ENCODE data around the gene MYT1. TPM values are rescaled to one million over a fixed set of nuclear protein-coding genes. Genes with fewer than 3 reads are reported as not detected.

The MYT1 gene
- total and polyA plus RNA-seq, 2 experiments from 2014 or later, result 0.39 to 0.50 TPM

GRCh38 chr20:64238115-64238825 lies 74.0 kb downstream of the MYT1 start:
- Histone ChIP-seq H3K9me3 (ENCODE audit: low read depth) (no peaks in the 10 kb centered on the region), H3K36me3 (no peaks in the 10 kb centered on the region), H3K27ac (no peak overlapping the region), H3K4me3 (no peak overlapping the region), H3K4me1 (ENCODE audit: low read depth) (no peaks in the 10 kb centered on the region), H3K27me3 (no peaks in the 10 kb centered on the region)
- DNase-seq (ENCODE audit: low read depth in 1 of 2, low spot score in 1 of 2), result no peak
- no peak for TF ChIP-seq CTCF (IDR thresholded peaks at IDR 0.05; ENCODE audit: low read depth, low read length)

GRCh38 chr20:64238851-64239387 lies 74.7 kb downstream of the MYT1 start:
- H3K4me3 ChIP-seq, result no peak overlapping the region
- H3K27ac ChIP-seq, result no peak overlapping the region
- H3K27me3 ChIP-seq, result no peaks in the 10 kb centered on the region
- no peak for TF ChIP-seq CTCF (IDR thresholded peaks at IDR 0.05; ENCODE audit: low read depth, low read length)
- no peak for DNase-seq (ENCODE audit: low read depth in 1 of 2, low spot score in 1 of 2)
- H3K4me1 ChIP-seq (ENCODE audit: low read depth), result no peaks in the 10 kb centered on the region
- H3K36me3 ChIP-seq, result no peaks in the 10 kb centered on the region
- H3K9me3 ChIP-seq (ENCODE audit: low read depth), result no peaks in the 10 kb centered on the region

GRCh38 chr20:64239449-64240242 lies 75.4 kb downstream of the MYT1 start:
- DNase-seq (ENCODE audit: low read depth in 1 of 2, low spot score in 1 of 2), result no peak
- H3K4me1 ChIP-seq (ENCODE audit: low read depth), result no peaks in the 10 kb centered on the region
- H3K36me3 ChIP-seq, result no peaks in the 10 kb centered on the region
- H3K27ac ChIP-seq, result no peak overlapping the region
- no peaks in the 10 kb centered on the region for H3K9me3 ChIP-seq (ENCODE audit: low read depth)
- no peak overlapping the region for H3K4me3 ChIP-seq
- TF ChIP-seq CTCF (IDR thresholded peaks at IDR 0.05; ENCODE audit: low read depth, low read length), result no peak
- no peaks in the 10 kb centered on the region for H3K27me3 ChIP-seq

- Histone ChIP-seq H3K4me3 (no peak overlapping the region), H3K27me3 (no peaks in the 10 kb centered on the region), H3K36me3 (no peaks in the 10 kb centered on the region), H3K4me1 (ENCODE audit: low read depth) (no peaks in the 10 kb centered on the region), H3K27ac (no peak overlapping the region), H3K9me3 (ENCODE audit: low read depth) (no peaks in the 10 kb centered on the region)
- DNase-seq (ENCODE audit: low read depth in 1 of 2, low spot score in 1 of 2), result no peak
- no peak for TF ChIP-seq CTCF (IDR thresholded peaks at IDR 0.05; ENCODE audit: low read depth, low read length)
Measured at GRCh38 chr20:64240243-64241015, 76.2 kb downstream of the MYT1 start.

GRCh38 chr20:64241061-64241460 lies 76.8 kb downstream of the MYT1 start:
- Histone ChIP-seq H3K36me3 (no peaks in the 10 kb centered on the region), H3K4me3 (no peak overlapping the region), H3K9me3 (ENCODE audit: low read depth) (no peaks in the 10 kb centered on the region), H3K27me3 (no peaks in the 10 kb centered on the region), H3K4me1 (ENCODE audit: low read depth) (no peaks in the 10 kb centered on the region), H3K27ac (no peak overlapping the region)
- TF ChIP-seq CTCF (IDR thresholded peaks at IDR 0.05; ENCODE audit: low read depth, low read length), result no peak
- DNase-seq (ENCODE audit: low read depth in 1 of 2, low spot score in 1 of 2), result no peak
